ENCODE data around the gene SLC39A8. TPM values are rescaled to one million over a fixed set of nuclear protein-coding genes. Genes with fewer than 3 reads are reported as not detected.

SLC39A8 gene
- total RNA-seq, 1 donor from 2014 or later: 27.7 TPM

GRCh38 chr4:102227388-102227787 lies 117.9 kb downstream of the SLC39A8 start:
- Histone ChIP-seq H3K36me3 (no peaks in the 10 kb centered on the region), H3K4me3 (no peak overlapping the region), H3K27ac (no peak overlapping the region), H3K9me3 (no peaks in the 10 kb centered on the region), H3K4me1 (no peaks in the 10 kb centered on the region), H3K27me3 (no peaks in the 10 kb centered on the region)
- no peak for DNase-seq (ENCODE audit: extremely low spot score in 2 of 2)
- intact Hi-C loops (cut with DNase I): no loop called here
- TF ChIP-seq CTCF (IDR thresholded peaks at IDR 0.05) (no peak), POLR2AphosphoS5 (IDR thresholded peaks at IDR 0.05; ENCODE audit: insufficient read depth in 1 of 2, low read depth in 1 of 2) (no peak), POLR2A (IDR thresholded peaks at IDR 0.05) (no peak)

- Histone ChIP-seq H3K27me3 (no peaks in the 10 kb centered on the region), H3K9me3 (no peaks in the 10 kb centered on the region), H3K4me3 (no peak overlapping the region), H3K27ac (no peak overlapping the region), H3K36me3 (no peaks in the 10 kb centered on the region), H3K4me1 (no peaks in the 10 kb centered on the region)
- TF ChIP-seq POLR2A (IDR thresholded peaks at IDR 0.05) (no peak), POLR2AphosphoS5 (IDR thresholded peaks at IDR 0.05; ENCODE audit: insufficient read depth in 1 of 2, low read depth in 1 of 2) (no peak), CTCF (IDR thresholded peaks at IDR 0.05) (no peak)
- DNase-seq (ENCODE audit: extremely low spot score in 2 of 2): no peak
- intact Hi-C loops (cut with DNase I): no loop called here
These were observed 121.8 kb downstream of the SLC39A8 start for GRCh38 chr4:102223461-102223860.

GRCh38 chr4:102222838-102223409 lies 122.4 kb downstream of the SLC39A8 start:
- TF ChIP-seq POLR2AphosphoS5 (IDR thresholded peaks at IDR 0.05; ENCODE audit: insufficient read depth in 1 of 2, low read depth in 1 of 2) (no peak), CTCF (IDR thresholded peaks at IDR 0.05) (no peak), POLR2A (IDR thresholded peaks at IDR 0.05) (no peak)
- no peaks in the 10 kb centered on the region for H3K9me3 ChIP-seq
- no peaks in the 10 kb centered on the region for H3K27me3 ChIP-seq
- H3K27ac ChIP-seq: no peak overlapping the region
- no peaks in the 10 kb centered on the region for H3K36me3 ChIP-seq
- DNase-seq (ENCODE audit: extremely low spot score in 2 of 2): no peak
- H3K4me3 ChIP-seq: no peak overlapping the region
- intact Hi-C loops (cut with DNase I): no loop called here
- no peaks in the 10 kb centered on the region for H3K4me1 ChIP-seq

GRCh38 chr4:102219129-102219528 lies 126.2 kb downstream of the SLC39A8 start:
- Histone ChIP-seq H3K36me3 (no peaks in the 10 kb centered on the region), H3K4me1 (no peaks in the 10 kb centered on the region), H3K27me3 (no peaks in the 10 kb centered on the region), H3K27ac (no peak overlapping the region), H3K9me3 (no peaks in the 10 kb centered on the region), H3K4me3 (no peak overlapping the region)
- intact Hi-C loops (cut with DNase I): no loop called here
- DNase-seq (ENCODE audit: extremely low spot score in 2 of 2): no peak
- no peak for TF ChIP-seq POLR2A (IDR thresholded peaks at IDR 0.05)
- no peak for TF ChIP-seq CTCF (IDR thresholded peaks at IDR 0.05)
- no peak for TF ChIP-seq POLR2AphosphoS5 (IDR thresholded peaks at IDR 0.05; ENCODE audit: insufficient read depth in 1 of 2, low read depth in 1 of 2)

GRCh38 chr4:102218656-102219055 lies 126.6 kb downstream of the SLC39A8 start:
- no peak for DNase-seq (ENCODE audit: extremely low spot score in 2 of 2)
- no peak overlapping the region for H3K27ac ChIP-seq
- H3K36me3 ChIP-seq: no peaks in the 10 kb centered on the region
- H3K4me3 ChIP-seq: no peak overlapping the region
- H3K4me1 ChIP-seq: no peaks in the 10 kb centered on the region
- no peaks in the 10 kb centered on the region for H3K27me3 ChIP-seq
- intact Hi-C loops (cut with DNase I): no loop called here
- TF ChIP-seq POLR2AphosphoS5 (IDR thresholded peaks at IDR 0.05; ENCODE audit: insufficient read depth in 1 of 2, low read depth in 1 of 2): no peak
- H3K9me3 ChIP-seq: no peaks in the 10 kb centered on the region

Data from vagina (tissue), 2 donors.